SK-N-SH (cell line): ENCODE measurements around the gene ZSCAN22. TPM values are rescaled to one million over a fixed set of nuclear protein-coding genes. Genes with fewer than 3 reads are reported as not detected.

Experiments used
- CHD2 ChIP-seq: fragments of 150-350 bp; IDR thresholded peaks from 2 replicates; pipeline ENCODE4 v1.6.1; 2018; ENCODE audit warnings: low read length; ENCODE audit not compliant: partially characterized antibody
- EP300 ChIP-seq, 2 experiments: IDR thresholded peaks; 2 replicates each; pipeline versions ENCODE4 v1.4.0 to v1.6.1; 2012; ENCODE audit warnings: borderline replicate concordance in 1 of 2, low read depth in 1 of 2, low read length in 1 of 2
- EZH2phosphoT487 ChIP-seq: fragments of 200-600 bp; sonication (generic); IDR thresholded peaks from 2 replicates; pipeline ENCODE4 v1.6.1; 2017; ENCODE audit warnings: low read depth, mixed run types, mild to moderate bottlenecking, antibody characterized with exemption, moderate library complexity, borderline replicate concordance
- FOSL2 ChIP-seq: IDR thresholded peaks from 2 replicates; pipeline ENCODE4 v1.4.0; 2012; ENCODE audit warnings: low read depth, mild to moderate bottlenecking, moderate library complexity, borderline replicate concordance
- GABPA ChIP-seq: IDR thresholded peaks from 2 replicates; pipeline ENCODE4 v1.4.0; 2012; ENCODE audit warnings: low read depth, mild to moderate bottlenecking
- GATA2 ChIP-seq: sonication (generic); formaldehyde crosslinking; IDR thresholded peaks from 2 replicates; pipeline ENCODE4 v1.5.0; 2020; ENCODE audit warnings: mild to moderate bottlenecking, missing genetic modification reagents
- JUND ChIP-seq: IDR thresholded peaks from 2 replicates; pipeline ENCODE4 v1.4.0; 2012
- MXI1 ChIP-seq: IDR thresholded peaks from 2 replicates; pipeline ENCODE4 v1.6.1; 2012; ENCODE audit warnings: mild to moderate bottlenecking, low read depth, low read length, improper control_type of control experiment
- RCOR1 ChIP-seq: fragments of 150-350 bp; IDR thresholded peaks from 2 replicates; pipeline ENCODE4 v1.6.1; 2017; ENCODE audit warnings: antibody characterized with exemption, low read length
- SMC3 ChIP-seq: IDR thresholded peaks from 2 replicates; pipeline ENCODE4 v1.6.1; 2012; ENCODE audit warnings: low read depth, low read length, improper control_type of control experiment
- TCF12 ChIP-seq: IDR thresholded peaks from 2 replicates; pipeline ENCODE4 v1.4.0; 2012
- TEAD4 ChIP-seq: IDR thresholded peaks from 2 replicates; pipeline ENCODE4 v1.4.0; 2012; ENCODE audit warnings: mild to moderate bottlenecking, borderline replicate concordance; ENCODE audit not compliant: insufficient read depth
- YY1 ChIP-seq: IDR thresholded peaks from 2 replicates; pipeline ENCODE4 v1.4.0; 2012; ENCODE audit warnings: low read depth, mild to moderate bottlenecking
- polyA plus RNA-seq, 3 experiments: library from polyadenylated mRNA; depleted of rRNA; stranded (reverse); fragments of >200 nt; gene quantifications; 2 replicates each; pipeline ENCODE4 v1.2.3, GENCODE V29; 2012
- TF ChIP-seq, protein P1 (sequence below): IDR thresholded peaks from 2 replicates; pipeline ENCODE4 v1.4.0; 2012; ENCODE audit warnings: low read depth
- TF ChIP-seq, protein P2 (sequence below): IDR thresholded peaks from 2 replicates; pipeline ENCODE4 v1.6.1; 2012; ENCODE audit warnings: mild to moderate bottlenecking, low read depth, low read length, moderate library complexity
- TF ChIP-seq, protein P3 (sequence below): IDR thresholded peaks from 2 replicates; pipeline ENCODE4; 2012

The ZSCAN22 gene
- polyA plus RNA-seq, 1 of the 3 experiments (the other 2 are of a cell fraction): 2.3 TPM

DNA sequence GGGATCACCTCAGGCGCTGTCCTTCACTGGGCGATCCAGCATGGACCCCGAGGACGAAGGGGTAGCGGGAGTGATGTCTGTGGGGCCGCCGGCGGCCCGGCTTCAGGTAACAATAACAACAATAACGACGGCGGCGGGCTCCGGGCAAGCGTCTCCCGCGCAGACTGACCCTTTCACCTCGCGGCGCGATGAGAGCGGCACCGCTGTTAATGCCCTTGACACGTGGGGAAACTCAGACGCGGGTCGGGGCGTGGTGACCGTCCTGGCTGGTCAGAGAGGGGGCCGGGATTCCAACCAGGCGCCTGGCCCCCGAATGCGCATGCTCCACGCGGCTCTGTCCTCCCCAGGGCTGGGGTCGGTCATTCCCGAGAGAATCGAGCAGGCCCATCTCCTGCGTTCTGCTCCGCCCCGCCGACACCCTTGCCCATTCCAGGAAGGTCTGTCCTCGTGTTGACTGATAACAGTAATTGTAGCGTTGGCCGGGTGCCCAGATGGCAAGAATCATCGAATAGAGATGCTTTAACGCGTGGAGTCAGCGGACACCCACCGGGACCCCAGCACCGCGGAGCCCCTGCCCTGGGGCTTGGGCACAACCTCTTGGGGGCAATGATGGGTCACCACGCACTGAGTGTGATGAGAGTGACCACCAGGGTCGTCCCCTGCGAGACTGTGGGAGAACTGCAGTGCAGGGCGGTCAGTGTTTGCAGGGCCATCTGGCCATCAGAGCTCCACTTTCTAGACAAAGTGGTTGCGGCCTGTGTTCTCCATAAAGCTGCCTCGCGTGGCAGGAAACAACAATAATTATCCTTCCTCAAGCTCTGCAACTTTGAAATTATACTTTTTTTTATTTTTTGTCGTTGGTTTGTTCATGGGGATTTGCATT lies 47.5 kb upstream of the ZSCAN22 start (continued):
- TF ChIP-seq GABPA (no peak), CHD2 (peak; percentile 47), EZH2phosphoT487 (no peak), TEAD4 (no peak), JUND (no peak), SMC3 (no peak), MXI1 (peak; percentile 74), YY1 (no peak), RCOR1 (no peak; the same call in 1 of the 2 replicates), GATA2 (CRISPR knock-in tag) (no peak), TCF12 (no peak), EP300 (IDR thresholded peaks at IDR 0.05; ENCODE audit: borderline replicate concordance in 1 of 2, low read depth in 1 of 2, low read length in 1 of 2) (no peak), FOSL2 (no peak)
- TF ChIP-seq, protein P1, sequence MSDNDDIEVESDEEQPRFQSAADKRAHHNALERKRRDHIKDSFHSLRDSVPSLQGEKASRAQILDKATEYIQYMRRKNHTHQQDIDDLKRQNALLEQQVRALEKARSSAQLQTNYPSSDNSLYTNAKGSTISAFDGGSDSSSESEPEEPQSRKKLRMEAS: peak; percentile 68
- TF ChIP-seq, protein P2, sequence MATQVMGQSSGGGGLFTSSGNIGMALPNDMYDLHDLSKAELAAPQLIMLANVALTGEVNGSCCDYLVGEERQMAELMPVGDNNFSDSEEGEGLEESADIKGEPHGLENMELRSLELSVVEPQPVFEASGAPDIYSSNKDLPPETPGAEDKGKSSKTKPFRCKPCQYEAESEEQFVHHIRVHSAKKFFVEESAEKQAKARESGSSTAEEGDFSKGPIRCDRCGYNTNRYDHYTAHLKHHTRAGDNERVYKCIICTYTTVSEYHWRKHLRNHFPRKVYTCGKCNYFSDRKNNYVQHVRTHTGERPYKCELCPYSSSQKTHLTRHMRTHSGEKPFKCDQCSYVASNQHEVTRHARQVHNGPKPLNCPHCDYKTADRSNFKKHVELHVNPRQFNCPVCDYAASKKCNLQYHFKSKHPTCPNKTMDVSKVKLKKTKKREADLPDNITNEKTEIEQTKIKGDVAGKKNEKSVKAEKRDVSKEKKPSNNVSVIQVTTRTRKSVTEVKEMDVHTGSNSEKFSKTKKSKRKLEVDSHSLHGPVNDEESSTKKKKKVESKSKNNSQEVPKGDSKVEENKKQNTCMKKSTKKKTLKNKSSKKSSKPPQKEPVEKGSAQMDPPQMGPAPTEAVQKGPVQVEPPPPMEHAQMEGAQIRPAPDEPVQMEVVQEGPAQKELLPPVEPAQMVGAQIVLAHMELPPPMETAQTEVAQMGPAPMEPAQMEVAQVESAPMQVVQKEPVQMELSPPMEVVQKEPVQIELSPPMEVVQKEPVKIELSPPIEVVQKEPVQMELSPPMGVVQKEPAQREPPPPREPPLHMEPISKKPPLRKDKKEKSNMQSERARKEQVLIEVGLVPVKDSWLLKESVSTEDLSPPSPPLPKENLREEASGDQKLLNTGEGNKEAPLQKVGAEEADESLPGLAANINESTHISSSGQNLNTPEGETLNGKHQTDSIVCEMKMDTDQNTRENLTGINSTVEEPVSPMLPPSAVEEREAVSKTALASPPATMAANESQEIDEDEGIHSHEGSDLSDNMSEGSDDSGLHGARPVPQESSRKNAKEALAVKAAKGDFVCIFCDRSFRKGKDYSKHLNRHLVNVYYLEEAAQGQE: no peak
- TF ChIP-seq, protein P3, sequence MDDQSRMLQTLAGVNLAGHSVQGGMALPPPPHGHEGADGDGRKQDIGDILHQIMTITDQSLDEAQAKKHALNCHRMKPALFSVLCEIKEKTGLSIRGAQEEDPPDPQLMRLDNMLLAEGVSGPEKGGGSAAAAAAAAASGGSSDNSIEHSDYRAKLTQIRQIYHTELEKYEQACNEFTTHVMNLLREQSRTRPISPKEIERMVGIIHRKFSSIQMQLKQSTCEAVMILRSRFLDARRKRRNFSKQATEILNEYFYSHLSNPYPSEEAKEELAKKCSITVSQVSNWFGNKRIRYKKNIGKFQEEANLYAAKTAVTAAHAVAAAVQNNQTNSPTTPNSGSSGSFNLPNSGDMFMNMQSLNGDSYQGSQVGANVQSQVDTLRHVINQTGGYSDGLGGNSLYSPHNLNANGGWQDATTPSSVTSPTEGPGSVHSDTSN: no peak
